HCT116 (cell line): ENCODE results near the gene TMC2. TPM values are rescaled to one million over a fixed set of nuclear protein-coding genes. Genes with fewer than 3 reads are reported as not detected.

Experiments
- ATAC-seq: fragments of 200-7000 bp; cut with Tn5 transposase; 2 replicates; pipeline ENCODE4 v1.9.1; 2020; ENCODE audit warnings: mild to moderate bottlenecking, moderate library complexity
- BruUV-seq: library from RNA; stranded (reverse); fragments of 400-500 nt; replicated peaks from 2 replicates; lab custom pipeline; 2021; lab: Mats Ljungman, UMichigan
- CTCF ChIA-PET: fragments of 300-600 bp; sonication (Branson Sonifier 250); formaldehyde crosslinking; loops from one replicate; lab custom pipeline; 2021; ENCODE audit warnings: antibody characterized with exemption; lab: Charles Lee
- POLR2A ChIA-PET: fragments of 300-600, 350-600 bp; sonication (Branson Sonifier 250); formaldehyde crosslinking; loops from one replicate; lab custom pipeline; 2021; ENCODE audit warnings: antibody characterized with exemption; lab: Charles Lee
- RAD21 ChIA-PET, 2 experiments: fragments of 300-600 bp; sonication (Branson Sonifier 250); formaldehyde crosslinking; loops; one replicate each; lab custom pipeline; 2023; ENCODE audit warnings: low total read pairs in 2 of 2; ENCODE audit not compliant: uncharacterized antibody in 2 of 2, unreplicated experiment in 2 of 2, low non-redundant PET in 1 of 2; lab: Charles Lee
- DNase-seq: peaks from one replicate; pipeline ENCODE4 v3.0.0-alpha.2; 2010; ENCODE audit warnings: low read depth, low spot score
- H2AFZ ChIP-seq: fragments of 200-600 bp; shearing (Covaris generic), sonication (generic); 2 replicates; pipeline ENCODE4 v1.6.1; 2017; ENCODE audit warnings: low read depth, mixed run types, mixed read lengths, antibody characterized with exemption, low read length; ENCODE audit not compliant: poor library complexity, severe bottlenecking
- H3K27ac ChIP-seq: 2 replicates; pipeline ENCODE4 v1.5.1; 2012; ENCODE audit warnings: low read depth, low read length
- H3K27me3 ChIP-seq: fragments of 200-600 bp; sonication (generic); 2 replicates; pipeline ENCODE4 v1.6.1; 2016; ENCODE audit warnings: mixed run types, low read length, mixed read lengths; ENCODE audit not compliant: insufficient read depth
- H3K36me3 ChIP-seq, 2 experiments: fragments of 200-500 bp in 1 of 2; fragments of 200-600 bp in 1 of 2; sonication (Bioruptor generic) in 1 of 2; sonication (generic) in 1 of 2; 2 replicates each; pipeline versions ENCODE4 v1.5.1 to v1.6.1; 2014 to 2016; ENCODE audit warnings: low read length in 2 of 2, inconsistent platforms in 1 of 2, mixed read lengths in 1 of 2, mixed run types in 1 of 2; ENCODE audit not compliant: insufficient read depth in 2 of 2, control insufficient read depth in 1 of 2
- H3K4me1 ChIP-seq, 2 experiments: fragments of 200-600 bp in 1 of 2; sonication (generic) in 1 of 2; 2 replicates each; pipeline versions ENCODE4 v1.5.1 to v1.6.1; 2012 to 2017; ENCODE audit warnings: low read length in 2 of 2, inconsistent platforms in 1 of 2, mild to moderate bottlenecking in 1 of 2, mixed read lengths in 1 of 2, mixed run types in 1 of 2, moderate library complexity in 1 of 2; ENCODE audit not compliant: insufficient read depth in 2 of 2, control insufficient read depth in 1 of 2
- H3K4me2 ChIP-seq: fragments of 200-600 bp; sonication (generic); 2 replicates; pipeline ENCODE4 v1.6.1; 2017; ENCODE audit warnings: mixed run types, low read length, mixed read lengths
- H3K4me3 ChIP-seq, 2 experiments: fragments of 200-600 bp in 1 of 2; sonication (generic) in 1 of 2; replicated peaks in 1 of 2; 2 replicates each; pipeline ENCODE4 v1.5.1; 2011 to 2016; ENCODE audit warnings: low read length in 2 of 2, control low read depth in 1 of 2, low read depth in 1 of 2, mild to moderate bottlenecking in 1 of 2, mixed read lengths in 1 of 2, mixed run types in 1 of 2
- H3K79me2 ChIP-seq: fragments of 200-600 bp; sonication (generic); 2 replicates; pipeline ENCODE4 v1.6.1; 2017; ENCODE audit warnings: mild to moderate bottlenecking, mixed run types, low read length, moderate library complexity, mixed read lengths; ENCODE audit not compliant: insufficient read depth
- H3K9ac ChIP-seq: fragments of 200-600 bp; sonication (generic); 2 replicates; pipeline ENCODE4 v1.6.1; 2016; ENCODE audit warnings: low read length, mixed read lengths
- H3K9me2 ChIP-seq: fragments of 200-600 bp; sonication (generic), shearing (Covaris generic); 2 replicates; pipeline ENCODE4 v1.6.1; 2017; ENCODE audit warnings: mixed run types, mild to moderate bottlenecking, moderate library complexity; ENCODE audit not compliant: insufficient read depth
- H3K9me3 ChIP-seq, 2 experiments: fragments of 200-500 bp in 1 of 2; fragments of 200-600 bp in 1 of 2; sonication (Bioruptor generic) in 1 of 2; sonication (generic) in 1 of 2; 2 replicates each; pipeline ENCODE4 v1.6.1; 2014 to 2017; ENCODE audit warnings: low read length in 2 of 2, mixed read lengths in 2 of 2, inconsistent platforms in 1 of 2, low read depth in 1 of 2, mild to moderate bottlenecking in 1 of 2, mixed run types in 1 of 2, moderate library complexity in 1 of 2; ENCODE audit not compliant: control insufficient read depth in 1 of 2, insufficient read depth in 1 of 2
- H4K20me1 ChIP-seq: fragments of 200-600 bp; sonication (generic), shearing (Covaris generic); 2 replicates; pipeline ENCODE4 v1.6.1; 2017; ENCODE audit warnings: mixed run types, mild to moderate bottlenecking, moderate library complexity; ENCODE audit not compliant: insufficient read depth
- CBX3 ChIP-seq: IDR thresholded peaks from 2 replicates; pipeline ENCODE4 v1.6.1; 2012; ENCODE audit warnings: low read depth
- CEBPB ChIP-seq: IDR thresholded peaks from 2 replicates; pipeline ENCODE4 v1.6.1; 2012; ENCODE audit warnings: low read depth
- CTCF ChIP-seq, 3 experiments: fragments of 200-600 bp in 1 of 3; sonication (generic) in 1 of 3; IDR thresholded peaks in 2 of 3; conservative IDR thresholded peaks in 1 of 3; 2 replicates each; pipeline ENCODE4 v1.5.1; 2012 to 2017; ENCODE audit warnings: low read depth in 2 of 3, low read length in 2 of 3, antibody characterized with exemption in 1 of 3, borderline replicate concordance in 1 of 3, control low read depth in 1 of 3, mild to moderate bottlenecking in 1 of 3, mixed read lengths in 1 of 3, mixed run types in 1 of 3, moderate library complexity in 1 of 3; ENCODE audit not compliant: insufficient read depth in 1 of 3
- EGR1 ChIP-seq: IDR thresholded peaks from 2 replicates; pipeline ENCODE4 v1.6.1; 2012; ENCODE audit warnings: low read depth
- JUND ChIP-seq: IDR thresholded peaks from 2 replicates; pipeline ENCODE4 v1.6.1; 2012
- RAD21 ChIP-seq: IDR thresholded peaks from 2 replicates; pipeline ENCODE4 v1.6.1; 2012; ENCODE audit warnings: low read depth, mild to moderate bottlenecking
- REST ChIP-seq: IDR thresholded peaks from 2 replicates; pipeline ENCODE4 v1.6.1; 2012; ENCODE audit warnings: low read depth
- SRF ChIP-seq: IDR thresholded peaks from 2 replicates; pipeline ENCODE4 v1.6.1; 2012; ENCODE audit warnings: low read depth
- TCF7L2 ChIP-seq: IDR thresholded peaks from 2 replicates; pipeline ENCODE4 v1.7.0; 2011; ENCODE audit warnings: borderline replicate concordance, inconsistent platforms; ENCODE audit not compliant: insufficient read depth, insufficient read length; ENCODE audit errors: extremely low read depth
- YY1 ChIP-seq: IDR thresholded peaks from 2 replicates; pipeline ENCODE4 v1.6.1; 2011; ENCODE audit warnings: low read length, low read depth, moderate library complexity, mild to moderate bottlenecking; ENCODE audit not compliant: insufficient replicate concordance; ENCODE audit errors: extremely low read depth
- ZNF274 ChIP-seq: fragments of 200-500 bp; sonication (Bioruptor generic); IDR thresholded peaks from 2 replicates; pipeline ENCODE4 v1.6.1; 2014; ENCODE audit warnings: mild to moderate bottlenecking, low read depth, low read length, inconsistent platforms
- intact Hi-C: fragments of 100-400 bp; cut with micrococcal nuclease; formaldehyde crosslinking; loops from 2 replicates; pipeline ENCODE4 v1.10.0; 2022
- total RNA-seq: library from RNA; stranded (reverse); gene quantifications from one replicate; pipeline ENCODE4 v1.2.1, GENCODE V29; 2021; ENCODE audit not compliant: unreplicated experiment
- TF ChIP-seq, protein P1 (sequence below): IDR thresholded peaks from 2 replicates; pipeline ENCODE4 v1.6.1; 2012
- TF ChIP-seq, protein P2 (sequence below): IDR thresholded peaks from 2 replicates; pipeline ENCODE4 v1.6.1; 2011; ENCODE audit warnings: mild to moderate bottlenecking, low read length, moderate library complexity; ENCODE audit not compliant: insufficient replicate concordance; ENCODE audit errors: extremely low read depth

The TMC2 gene
- total RNA-seq, 1 experiment from 2014 or later: not detected

GRCh38 chr20:2604506-2604835 lies 68.1 kb downstream of the TMC2 start:
- Histone ChIP-seq H3K27ac (no peak overlapping the region), H3K4me2 (no peak overlapping the region), H3K9me3 (peaks cover 0 to 9% of the 10 kb centered on the region in 2 experiments; a peak in 1 of 4 replicates), H3K79me2 (no peaks in the 10 kb centered on the region), H3K9ac (no peak overlapping the region), H3K4me3 (no peak overlapping the region), H3K27me3 (no peaks in the 10 kb centered on the region), H3K36me3 (no peaks in the 10 kb centered on the region)
- CTCF ChIA-PET: no interaction called here
- intact Hi-C loops: no loop called here
- TF ChIP-seq SRF: no peak
- TF ChIP-seq CTCF (IDR thresholded peaks at IDR 0.05 in 2 of 3, conservative IDR thresholded peaks at IDR 0.05 in 1 of 3; ENCODE audit: borderline replicate concordance in 1 of 3, insufficient read depth in 1 of 3, low read depth in 2 of 3, low read length in 2 of 3): no peak
- no peak for TF ChIP-seq CEBPB
- TF ChIP-seq CBX3: no peak
- no peak for TF ChIP-seq YY1
- TF ChIP-seq ZNF274: no peak
- TF ChIP-seq EGR1: no peak
- TF ChIP-seq, protein P1, sequence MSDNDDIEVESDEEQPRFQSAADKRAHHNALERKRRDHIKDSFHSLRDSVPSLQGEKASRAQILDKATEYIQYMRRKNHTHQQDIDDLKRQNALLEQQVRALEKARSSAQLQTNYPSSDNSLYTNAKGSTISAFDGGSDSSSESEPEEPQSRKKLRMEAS: no peak
- TF ChIP-seq, protein P2, sequence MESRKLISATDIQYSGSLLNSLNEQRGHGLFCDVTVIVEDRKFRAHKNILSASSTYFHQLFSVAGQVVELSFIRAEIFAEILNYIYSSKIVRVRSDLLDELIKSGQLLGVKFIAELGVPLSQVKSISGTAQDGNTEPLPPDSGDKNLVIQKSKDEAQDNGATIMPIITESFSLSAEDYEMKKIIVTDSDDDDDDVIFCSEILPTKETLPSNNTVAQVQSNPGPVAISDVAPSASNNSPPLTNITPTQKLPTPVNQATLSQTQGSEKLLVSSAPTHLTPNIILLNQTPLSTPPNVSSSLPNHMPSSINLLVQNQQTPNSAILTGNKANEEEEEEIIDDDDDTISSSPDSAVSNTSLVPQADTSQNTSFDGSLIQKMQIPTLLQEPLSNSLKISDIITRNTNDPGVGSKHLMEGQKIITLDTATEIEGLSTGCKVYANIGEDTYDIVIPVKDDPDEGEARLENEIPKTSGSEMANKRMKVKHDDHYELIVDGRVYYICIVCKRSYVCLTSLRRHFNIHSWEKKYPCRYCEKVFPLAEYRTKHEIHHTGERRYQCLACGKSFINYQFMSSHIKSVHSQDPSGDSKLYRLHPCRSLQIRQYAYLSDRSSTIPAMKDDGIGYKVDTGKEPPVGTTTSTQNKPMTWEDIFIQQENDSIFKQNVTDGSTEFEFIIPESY: no peak
- TF ChIP-seq REST: no peak
- no peak for TF ChIP-seq JUND
- no peak for TF ChIP-seq TCF7L2
- TF ChIP-seq RAD21: no peak
- TF ChIP-seq, all 23 proteins: peak for 0
- no peak for DNase-seq
- no TSS peak for BruUV-seq
- no peaks in the 10 kb centered on the region for H3K9me2 ChIP-seq
- no peaks in the 10 kb centered on the region for H3K4me1 ChIP-seq
- ChIA-PET RAD21 (no interaction called here), POLR2A (no interaction called here)
- no peak for ATAC-seq
- no peak overlapping the region for H2AFZ ChIP-seq
- no peaks in the 10 kb centered on the region for H4K20me1 ChIP-seq
